Neural progenitor cell (in vitro differentiated cells): ENCODE measurements around the gene USP25. TPM values are rescaled to one million over a fixed set of nuclear protein-coding genes. Genes with fewer than 3 reads are reported as not detected.
A peak's percentile ranks its signal among the peaks of the same experiment; 100 is the strongest.

Source experiments
- DNase-seq: peaks from one replicate; pipeline ENCODE4 v3.0.0-alpha.2; 2016; ENCODE audit warnings: low spot score
- H2AFZ ChIP-seq: fragments of 200-600 bp; sonication (generic); replicated peaks from 2 replicates; pipeline ENCODE4 v1.6.1; 2016; ENCODE audit warnings: antibody characterized with exemption
- H3F3A ChIP-seq: fragments of 200-600 bp; sonication (generic); 2 replicates; pipeline ENCODE4 v1.6.1; 2016; ENCODE audit warnings: antibody characterized with exemption, low read depth
- H3K27ac ChIP-seq: fragments of 200-600 bp; sonication (generic); 2 replicates; pipeline ENCODE4 v1.5.1; 2016; ENCODE audit warnings: mild to moderate bottlenecking
- H3K27me3 ChIP-seq: fragments of 200-600 bp; sonication (generic); 2 replicates; pipeline ENCODE4 v1.6.1; 2016; ENCODE audit warnings: mild to moderate bottlenecking, moderate library complexity
- H3K36me3 ChIP-seq: fragments of 200-600 bp; sonication (generic); 2 replicates; pipeline ENCODE4 v1.5.1; 2016
- H3K4me1 ChIP-seq: fragments of 200-600 bp; sonication (generic); 2 replicates; pipeline ENCODE4 v1.6.1; 2016; ENCODE audit warnings: mixed run types
- H3K4me2 ChIP-seq: fragments of 200-600 bp; sonication (generic); 2 replicates; pipeline ENCODE4 v1.6.1; 2016
- H3K4me3 ChIP-seq: fragments of 200-600 bp; sonication (generic); 2 replicates; pipeline ENCODE4 v1.5.1; 2016
- H3K79me2 ChIP-seq: fragments of 200-600 bp; sonication (generic); 2 replicates; pipeline ENCODE4 v1.6.1; 2016; ENCODE audit warnings: low read depth
- H3K9ac ChIP-seq: fragments of 200-600 bp; sonication (generic); 2 replicates; pipeline ENCODE4 v1.6.1; 2016
- H3K9me3 ChIP-seq: fragments of 200-600 bp; sonication (generic); 2 replicates; pipeline ENCODE4 v1.5.1; 2016; ENCODE audit warnings: low read depth
- H4K20me1 ChIP-seq: fragments of 200-600 bp; sonication (generic); 2 replicates; pipeline ENCODE4 v1.6.1; 2016; ENCODE audit warnings: low read depth
- H3K27ac Mint-ChIP-seq: 3 replicates; pipeline ENCODE4 v1.8.0; 2021; ENCODE audit warnings: mixed read lengths
- H3K27me3 Mint-ChIP-seq: 2 replicates; pipeline ENCODE4 v1.8.0; 2022; ENCODE audit warnings: low read depth, mild to moderate bottlenecking, inconsistent platforms, moderate library complexity, mixed read lengths; ENCODE audit not compliant: insufficient read depth
- H3K36me3 Mint-ChIP-seq: 3 replicates; pipeline ENCODE4 v1.8.0; 2021; ENCODE audit warnings: mixed read lengths
- H3K4me1 Mint-ChIP-seq: 3 replicates; pipeline ENCODE4 v1.8.0; 2021; ENCODE audit warnings: mixed read lengths
- H3K4me3 Mint-ChIP-seq: 3 replicates; pipeline ENCODE4 v1.8.0; 2021; ENCODE audit warnings: mild to moderate bottlenecking, moderate library complexity, mixed read lengths
- H3K9me3 Mint-ChIP-seq: 3 replicates; pipeline ENCODE4 v1.8.0; 2020; ENCODE audit warnings: mixed read lengths
- CTCF ChIP-seq: fragments of 200-600 bp; sonication (generic); IDR thresholded peaks from 2 replicates; pipeline ENCODE4 v1.5.1; 2017; ENCODE audit warnings: antibody characterized with exemption, mild to moderate bottlenecking
- EZH2 ChIP-seq: fragments of 200-600 bp; sonication (generic); IDR thresholded peaks from 2 replicates; pipeline ENCODE4 v1.6.1; 2017; ENCODE audit warnings: antibody characterized with exemption, mild to moderate bottlenecking, moderate library complexity
- EZH2phosphoT487 ChIP-seq: fragments of 200-600 bp; sonication (generic); IDR thresholded peaks from 2 replicates; pipeline ENCODE4 v1.6.1; 2017; ENCODE audit warnings: antibody characterized with exemption
- total RNA-seq: library from RNA; depleted of rRNA; stranded (reverse); fragments of >200 nt; gene quantifications from 2 replicates; pipeline ENCODE4 v1.2.3, GENCODE V29; 2015; ENCODE audit warnings: low replicate concordance

Gene USP25
- total RNA-seq, 1 donor from 2014 or later: 36.4 TPM

GRCh38 chr21:15797577-15798363, 68.0 kb downstream of the USP25 start:
- Histone ChIP-seq H3F3A (no peaks in the 10 kb centered on the region), H3K9ac (no peak overlapping the region), H3K79me2 (no peaks in the 10 kb centered on the region), H3K36me3 (no peaks in the 10 kb centered on the region), H3K27me3 (no peaks in the 10 kb centered on the region), H3K4me1 (no peaks in the 10 kb centered on the region), H2AFZ (no peak overlapping the region), H3K27ac (no peak overlapping the region), H3K9me3 (no peaks in the 10 kb centered on the region), H3K4me3 (no peak overlapping the region), H4K20me1 (no peaks in the 10 kb centered on the region), H3K4me2 (no peak overlapping the region)
- no peak for TF ChIP-seq EZH2
- TF ChIP-seq CTCF: no peak
- no peak for TF ChIP-seq EZH2phosphoT487
- no peaks in the 10 kb centered on the region for H3K9me3 Mint-ChIP-seq
- H3K27me3 Mint-ChIP-seq: no peaks in the 10 kb centered on the region
- peaks cover 4% of the 10 kb centered on the region for H3K36me3 Mint-ChIP-seq
- no peak overlapping the region for H3K27ac Mint-ChIP-seq
- no peak overlapping the region for H3K4me3 Mint-ChIP-seq
- DNase-seq: peak; percentile 3
- H3K4me1 Mint-ChIP-seq: peaks cover 6% of the 10 kb centered on the region

DNA sequence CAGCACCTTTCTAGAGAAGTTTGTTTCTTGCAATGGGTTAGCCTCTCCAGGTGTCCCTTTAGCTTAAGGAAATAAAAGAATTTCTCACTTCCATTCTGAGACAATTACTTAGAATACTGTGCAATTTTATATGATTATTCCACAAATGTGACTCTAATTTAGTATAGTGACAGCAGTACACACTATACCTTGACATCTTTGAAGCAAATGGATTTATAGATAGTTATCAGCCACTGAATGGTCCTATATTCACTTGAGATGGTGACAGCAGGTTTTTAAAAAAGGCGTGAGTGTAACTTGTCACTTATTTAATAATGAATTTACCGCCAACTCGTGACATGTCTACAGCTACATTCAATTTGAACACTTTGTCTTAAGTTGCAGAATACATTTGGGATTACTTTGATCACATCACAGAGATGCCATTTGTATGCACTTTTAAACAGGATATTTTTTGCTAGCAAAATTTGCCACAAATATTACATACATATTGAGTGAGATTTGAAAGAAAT, 71.6 kb downstream of the USP25 start:
- H3K9ac ChIP-seq: no peak overlapping the region
- no peaks in the 10 kb centered on the region for H3K9me3 ChIP-seq
- TF ChIP-seq CTCF (no peak), EZH2 (no peak), EZH2phosphoT487 (no peak)
- Mint-ChIP-seq H3K27ac (no peak overlapping the region), H3K36me3 (peaks cover 9% of the 10 kb centered on the region), H3K9me3 (no peaks in the 10 kb centered on the region), H3K4me1 (peaks cover 2% of the 10 kb centered on the region), H3K4me3 (no peak overlapping the region), H3K27me3 (no peaks in the 10 kb centered on the region)
- no peaks in the 10 kb centered on the region for H3K36me3 ChIP-seq
- H3F3A ChIP-seq: no peaks in the 10 kb centered on the region
- no peaks in the 10 kb centered on the region for H3K27me3 ChIP-seq
- no peak overlapping the region for H2AFZ ChIP-seq
- H3K4me1 ChIP-seq: no peaks in the 10 kb centered on the region
- no peaks in the 10 kb centered on the region for H4K20me1 ChIP-seq
- H3K79me2 ChIP-seq: no peaks in the 10 kb centered on the region
- DNase-seq: no peak
- no peak overlapping the region for H3K4me3 ChIP-seq
- H3K27ac ChIP-seq: no peak overlapping the region
- H3K4me2 ChIP-seq: no peak overlapping the region

GRCh38 chr21:15804247-15805005, 74.6 kb downstream of the USP25 start:
- DNase-seq: no peak
- no peaks in the 10 kb centered on the region for H3K79me2 ChIP-seq
- H2AFZ ChIP-seq: no peak overlapping the region
- H4K20me1 ChIP-seq: no peaks in the 10 kb centered on the region
- no peak overlapping the region for H3K9ac ChIP-seq
- no peaks in the 10 kb centered on the region for H3K27me3 ChIP-seq
- H3K9me3 ChIP-seq: no peaks in the 10 kb centered on the region
- no peak overlapping the region for H3K4me3 ChIP-seq
- no peak overlapping the region for H3K27ac ChIP-seq
- no peaks in the 10 kb centered on the region for H3F3A ChIP-seq
- no peak overlapping the region for H3K27ac Mint-ChIP-seq
- no peak overlapping the region for H3K4me2 ChIP-seq
- peaks cover 23% of the 10 kb centered on the region for H3K36me3 Mint-ChIP-seq
- no peak overlapping the region for H3K4me3 Mint-ChIP-seq
- TF ChIP-seq EZH2phosphoT487: no peak
- no peak for TF ChIP-seq CTCF
- no peak for TF ChIP-seq EZH2
- H3K36me3 ChIP-seq: no peaks in the 10 kb centered on the region
- no peaks in the 10 kb centered on the region for H3K27me3 Mint-ChIP-seq
- peaks cover 2% of the 10 kb centered on the region for H3K4me1 Mint-ChIP-seq
- no peaks in the 10 kb centered on the region for H3K4me1 ChIP-seq
- H3K9me3 Mint-ChIP-seq: no peaks in the 10 kb centered on the region
